ENCODE measurements around the gene CEP112.

GRCh38 chr17:65786479-65786878 lies 405.5 kb downstream of the CEP112 start:
- TF ChIP-seq, protein P1, sequence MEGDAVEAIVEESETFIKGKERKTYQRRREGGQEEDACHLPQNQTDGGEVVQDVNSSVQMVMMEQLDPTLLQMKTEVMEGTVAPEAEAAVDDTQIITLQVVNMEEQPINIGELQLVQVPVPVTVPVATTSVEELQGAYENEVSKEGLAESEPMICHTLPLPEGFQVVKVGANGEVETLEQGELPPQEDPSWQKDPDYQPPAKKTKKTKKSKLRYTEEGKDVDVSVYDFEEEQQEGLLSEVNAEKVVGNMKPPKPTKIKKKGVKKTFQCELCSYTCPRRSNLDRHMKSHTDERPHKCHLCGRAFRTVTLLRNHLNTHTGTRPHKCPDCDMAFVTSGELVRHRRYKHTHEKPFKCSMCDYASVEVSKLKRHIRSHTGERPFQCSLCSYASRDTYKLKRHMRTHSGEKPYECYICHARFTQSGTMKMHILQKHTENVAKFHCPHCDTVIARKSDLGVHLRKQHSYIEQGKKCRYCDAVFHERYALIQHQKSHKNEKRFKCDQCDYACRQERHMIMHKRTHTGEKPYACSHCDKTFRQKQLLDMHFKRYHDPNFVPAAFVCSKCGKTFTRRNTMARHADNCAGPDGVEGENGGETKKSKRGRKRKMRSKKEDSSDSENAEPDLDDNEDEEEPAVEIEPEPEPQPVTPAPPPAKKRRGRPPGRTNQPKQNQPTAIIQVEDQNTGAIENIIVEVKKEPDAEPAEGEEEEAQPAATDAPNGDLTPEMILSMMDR (IDR thresholded peaks at IDR 0.05; ENCODE audit: low read length): no peak
- TF ChIP-seq EZH2 (optimal IDR thresholded peaks at IDR 0.05; ENCODE audit: low read depth, low read length) (no peak), EZH2phosphoT487 (IDR thresholded peaks at IDR 0.05; ENCODE audit: low read length) (no peak)

All from MM.1S (cell line).